HG03460 (cell line): ENCODE measurements around the gene ANTXRL.
"Not testable (repeated sequence)": the region's sequence is repeated elsewhere in the genome, so short reads cannot be mapped to it uniquely, and the experiment has no call there.

ENCODE experiments used
- ATAC-seq: cut with Tn5 transposase; IDR thresholded peaks from one replicate; pipeline ENCODE4 v1.9.1; 2021; ENCODE audit not compliant: unreplicated experiment

Gene ANTXRL

DNA sequence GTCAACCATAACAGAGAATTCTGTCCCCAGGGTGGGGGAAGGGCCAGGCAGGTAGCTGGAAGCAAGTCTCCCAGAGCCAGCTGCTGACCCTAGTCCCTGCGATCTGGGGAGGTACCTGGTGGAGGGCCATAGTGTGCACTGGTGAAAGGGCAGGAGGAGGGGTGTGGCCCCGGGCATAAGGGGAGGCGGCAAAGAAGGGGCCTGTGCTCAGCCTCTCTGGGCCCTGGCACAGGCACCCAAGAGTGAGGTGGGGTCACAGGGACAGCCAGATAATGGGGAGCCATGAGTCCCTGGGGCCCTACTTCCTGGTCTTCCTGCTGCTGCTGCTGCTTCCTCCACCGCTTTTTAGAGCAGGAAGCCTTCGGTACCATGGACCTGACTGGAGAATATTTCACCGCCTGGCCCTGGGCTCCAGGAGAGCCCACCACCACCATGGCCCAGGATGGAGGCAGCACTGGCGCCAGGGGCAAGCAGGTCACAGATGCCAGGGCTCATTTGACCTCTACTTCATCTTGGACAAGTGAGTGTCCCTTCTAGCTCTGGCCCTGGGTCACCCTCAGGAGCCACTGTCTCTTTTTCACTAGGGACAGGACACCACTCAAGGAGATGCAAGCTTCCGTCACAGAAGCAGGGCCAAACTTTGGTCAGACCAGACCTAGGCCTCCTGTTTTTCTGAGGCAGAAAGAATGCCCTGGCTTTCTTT, at the start of gene ANTXRL:
Gene ANTXRL (plus strand): TSS at position 7 of the 703 bp plus-strand sequence. CDS start 266 bp downstream, at position 273.
- no peak for ATAC-seq

DNA sequence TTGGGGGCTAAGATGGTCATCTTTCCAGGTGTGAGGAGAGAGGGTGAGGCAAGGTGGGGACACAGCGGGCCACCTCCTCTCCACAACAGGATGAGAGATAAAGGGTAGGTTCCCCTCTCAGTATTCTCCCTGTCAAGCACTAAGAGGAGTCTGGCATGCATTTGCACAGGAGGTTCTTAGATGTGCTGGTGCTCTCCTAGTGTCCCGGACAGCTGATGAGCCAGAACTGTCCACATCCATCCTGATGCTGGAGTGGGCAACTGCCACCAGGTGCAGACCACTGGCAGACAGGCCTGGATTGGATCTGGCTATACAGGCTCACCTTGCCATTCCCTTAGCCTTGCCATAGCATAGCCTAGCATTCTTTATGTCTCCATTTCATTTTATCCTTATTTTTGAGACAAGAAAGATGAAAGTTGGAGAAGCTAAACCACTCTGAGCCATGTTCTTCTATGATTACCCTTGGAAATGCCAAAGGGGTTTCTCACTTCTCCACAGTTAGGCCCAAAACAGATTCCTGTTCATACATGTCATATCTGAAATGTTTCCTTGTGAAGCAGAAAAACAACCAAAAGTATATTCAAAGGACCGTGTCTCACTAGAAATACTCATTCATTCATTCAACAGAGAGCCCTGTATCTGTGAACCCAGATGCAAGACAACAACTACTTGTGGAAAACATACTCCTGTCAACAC, 48.8 kb upstream of the ANTXRL start:
- no peak for ATAC-seq

DNA sequence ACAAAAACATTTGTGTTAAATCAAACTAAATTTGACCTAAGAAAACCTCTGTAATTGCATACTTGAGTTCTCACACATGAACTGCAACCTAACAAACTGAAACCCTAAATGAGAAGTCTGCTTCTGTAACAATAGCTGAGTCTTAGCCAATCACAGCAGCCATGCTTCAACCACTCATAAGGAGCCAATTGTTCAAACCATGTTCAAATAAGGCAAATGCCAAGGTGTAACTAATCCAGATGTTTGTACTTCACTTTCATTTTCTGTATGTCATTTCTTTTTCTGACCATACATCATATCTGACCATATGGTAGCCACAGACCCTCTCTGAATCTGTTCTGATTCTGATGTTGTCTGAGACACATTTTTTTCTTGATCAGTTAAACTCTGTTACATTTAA, 47.5 kb upstream of the ANTXRL start:
- ATAC-seq: no peak

DNA sequence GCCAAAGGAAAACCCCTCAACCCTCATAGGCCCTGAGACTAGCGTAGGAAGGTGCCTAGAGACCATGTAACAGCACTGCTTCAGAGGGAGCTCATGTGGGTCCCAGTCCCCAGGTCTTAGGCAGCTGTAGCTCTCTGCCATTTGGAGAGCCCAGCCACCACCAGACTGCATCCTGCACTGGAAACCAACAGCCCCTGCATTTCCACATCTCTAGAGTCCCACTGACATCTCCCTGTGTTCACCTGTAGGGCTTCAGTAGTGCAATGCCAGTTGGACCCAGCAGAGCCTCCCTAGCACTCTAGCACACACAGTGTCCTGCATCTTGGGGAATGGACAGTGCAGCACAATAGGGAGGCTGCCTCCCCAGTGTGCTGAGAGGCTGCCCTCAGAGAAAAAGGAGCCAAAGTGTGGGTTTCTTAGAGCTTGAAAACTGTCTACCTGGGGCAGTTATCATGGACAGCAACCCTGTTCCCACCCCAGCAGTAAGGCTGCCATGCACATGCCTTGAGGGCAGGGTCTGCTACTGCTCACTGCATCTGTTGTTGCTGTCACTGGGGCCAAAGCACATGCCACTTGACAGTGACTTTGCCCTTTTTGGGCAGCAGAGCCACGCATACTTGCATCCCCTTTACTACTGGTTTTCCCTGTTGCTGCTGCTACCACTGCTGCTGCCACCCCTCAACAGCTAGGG, 46.7 kb upstream of the ANTXRL start:
- ATAC-seq: no peak

DNA sequence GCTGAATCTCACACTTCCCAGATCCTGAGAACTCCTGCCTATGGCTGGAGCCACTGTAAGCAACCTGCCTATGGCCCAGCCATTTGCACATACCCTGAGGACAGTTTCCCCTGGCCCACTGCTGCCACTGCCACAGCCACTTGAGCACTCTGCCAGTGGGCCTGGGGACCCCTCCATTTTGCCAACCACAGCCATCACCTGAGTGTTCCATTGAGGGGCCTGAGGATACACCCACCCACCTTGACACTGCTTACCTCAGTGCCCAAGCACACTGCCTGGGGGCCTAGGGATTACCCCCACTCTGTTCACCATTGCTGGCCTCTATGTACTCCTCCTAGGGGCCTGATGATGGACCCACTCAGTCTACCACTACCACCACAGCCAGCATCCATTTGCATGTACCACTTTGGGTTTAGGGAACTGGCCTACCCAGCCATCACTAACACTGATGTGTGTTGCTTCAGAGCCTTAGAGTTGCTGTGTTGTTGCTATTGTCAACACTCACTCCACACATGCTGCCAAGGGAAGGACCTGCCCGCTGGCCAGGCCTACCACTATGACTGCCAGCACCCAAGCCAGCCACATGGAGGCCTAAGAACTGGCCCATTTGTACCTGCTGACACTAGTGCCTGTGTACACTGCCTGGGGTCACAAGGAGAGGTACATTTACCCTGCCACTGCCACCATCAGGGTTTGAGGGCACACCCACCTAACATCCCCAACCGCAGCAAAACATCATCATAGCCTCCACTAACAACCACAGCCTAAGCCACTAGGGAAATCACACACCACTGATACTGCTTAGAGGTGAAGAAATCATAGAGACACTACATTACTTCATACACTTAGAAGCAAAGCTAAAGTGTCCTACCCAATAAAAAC, 45.9 kb upstream of the ANTXRL start:
- ATAC-seq: no peak

DNA sequence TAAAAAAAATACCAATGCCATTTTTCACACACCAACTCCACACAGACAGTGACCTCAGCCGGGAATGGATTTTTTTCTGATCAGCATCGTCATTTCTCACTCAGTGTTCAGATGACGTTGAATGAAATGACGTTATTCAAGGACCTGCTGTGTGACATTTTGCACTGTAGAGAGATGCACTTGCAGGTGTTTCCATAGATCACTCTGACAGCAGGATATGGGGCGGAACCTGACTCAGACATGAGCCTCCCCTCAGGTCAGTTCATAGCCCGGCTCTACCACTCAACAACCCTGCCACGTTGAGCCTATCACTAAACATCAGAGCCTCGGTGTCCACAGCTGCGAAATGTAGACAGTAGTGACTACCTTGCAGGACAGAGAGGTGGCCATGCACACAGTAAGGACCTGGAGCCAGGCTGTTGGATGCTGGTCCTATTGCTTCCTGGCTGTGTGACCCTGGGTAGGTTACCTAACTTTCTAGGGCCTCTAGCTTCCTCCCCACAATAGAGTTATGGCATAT, 41.4 kb upstream of the ANTXRL start:
- no peak for ATAC-seq

DNA sequence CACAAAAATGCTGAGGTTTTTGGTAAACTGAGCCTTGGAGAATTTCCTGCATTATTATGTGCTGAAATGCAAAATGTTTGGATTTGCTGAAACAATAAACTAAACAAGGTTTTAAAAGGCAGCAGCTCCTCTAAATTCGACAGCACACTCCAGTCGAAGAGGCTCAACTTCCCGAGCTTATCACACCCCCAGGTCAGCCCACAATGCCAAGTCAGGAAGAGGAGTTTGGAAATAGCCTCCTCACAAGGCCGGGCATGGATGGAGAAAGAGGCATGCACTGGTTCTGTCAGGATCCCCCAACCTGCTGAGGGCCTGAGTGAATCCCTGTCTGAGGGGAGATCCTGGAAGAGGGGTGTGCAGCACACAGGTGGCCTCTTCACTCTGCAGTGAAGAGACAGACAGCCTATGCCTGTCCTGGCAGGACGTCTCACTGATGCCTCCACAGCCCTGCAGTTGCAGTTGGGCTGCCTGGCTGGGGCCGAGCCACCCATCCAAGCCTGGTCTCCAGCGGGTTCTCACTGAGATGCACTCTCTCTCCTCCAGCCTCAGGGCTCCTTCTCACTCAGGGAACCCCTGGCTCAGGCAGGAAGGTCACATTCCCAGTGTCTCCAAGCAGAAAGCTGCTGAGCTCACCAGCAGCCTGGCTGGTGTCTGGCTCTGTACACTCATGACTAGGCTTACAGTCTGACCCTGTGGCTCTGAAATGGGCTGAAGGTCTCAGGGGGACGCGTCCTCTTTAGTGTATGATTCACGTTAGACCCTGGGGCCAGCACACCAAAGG, 40.2 kb upstream of the ANTXRL start:
- ATAC-seq: not testable (repeated sequence)

DNA sequence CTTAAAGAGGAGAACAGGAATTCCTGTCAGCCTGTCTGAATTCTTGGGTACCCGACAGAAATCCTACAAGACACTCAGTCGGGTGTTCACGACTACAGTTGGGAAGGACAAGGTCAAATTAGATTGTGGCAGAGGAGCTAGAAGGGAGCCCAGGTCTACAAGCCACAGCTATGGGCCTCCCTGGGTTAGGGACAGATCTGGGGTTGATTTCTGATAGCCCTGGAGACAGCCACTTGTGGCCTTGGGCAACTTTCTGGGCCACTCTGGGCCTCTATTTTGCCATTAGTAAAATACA, 39.7 kb upstream of the ANTXRL start:
- no peak for ATAC-seq

DNA sequence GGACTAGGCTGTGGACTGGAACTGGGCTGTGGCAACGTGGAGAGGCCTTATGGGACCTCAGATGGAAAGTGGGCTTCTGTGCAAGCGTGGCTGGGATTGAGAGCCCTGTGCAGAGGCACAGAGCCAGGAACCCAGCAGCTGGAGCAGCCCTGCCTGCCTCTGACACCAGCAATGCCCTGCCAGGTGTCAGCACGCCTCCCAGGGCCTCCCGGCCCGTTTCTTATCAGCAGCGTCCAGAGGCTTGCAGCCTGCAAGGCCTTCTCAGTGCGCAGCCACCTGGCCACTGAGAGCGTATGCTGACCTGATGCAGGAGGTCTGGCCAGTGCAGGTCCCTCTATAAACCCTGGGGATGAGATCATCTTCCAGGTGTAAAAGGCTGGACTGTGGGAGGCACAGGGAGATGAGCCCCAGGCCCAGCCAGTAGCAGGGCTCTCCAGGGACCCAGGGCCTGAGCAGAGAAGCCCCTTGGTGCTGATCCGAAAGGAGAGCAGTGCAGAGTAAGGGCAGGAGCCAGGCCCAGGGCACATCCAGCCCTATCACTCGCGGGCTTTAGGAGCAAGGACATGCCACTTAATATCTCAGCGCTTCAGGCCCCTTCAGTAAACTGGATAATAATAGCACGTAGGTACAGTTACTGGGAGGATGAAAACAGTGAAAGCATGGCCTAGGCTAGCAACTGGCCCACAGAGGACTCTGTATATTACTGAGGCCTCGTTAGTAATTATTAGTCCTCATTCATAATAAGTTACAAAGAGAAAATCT, 38.8 kb upstream of the ANTXRL start:
- ATAC-seq: no peak

DNA sequence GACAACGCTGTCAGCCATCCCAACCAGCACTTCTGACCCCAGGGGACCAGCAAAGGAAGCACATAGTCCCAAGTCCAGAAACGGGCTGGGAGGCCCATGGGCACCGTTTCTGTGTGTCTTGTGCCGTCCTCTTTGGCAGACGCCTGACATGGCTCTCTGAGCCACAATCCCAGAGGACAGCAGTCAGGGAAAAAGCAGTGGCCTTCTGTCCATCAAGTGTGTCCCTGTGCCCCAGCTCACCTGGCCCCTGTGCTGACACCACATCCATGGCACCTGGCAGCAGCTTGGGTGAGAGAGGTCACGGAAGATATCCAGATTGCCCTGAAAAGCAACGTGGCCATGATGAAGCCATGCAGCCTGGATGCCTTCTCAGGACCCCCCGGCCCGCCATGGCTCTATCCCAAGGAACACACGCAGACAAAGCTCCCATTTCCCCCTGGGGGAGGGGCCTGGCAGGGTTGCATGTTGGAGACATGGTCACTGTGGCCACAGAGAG, 38.1 kb upstream of the ANTXRL start:
- ATAC-seq: no peak

DNA sequence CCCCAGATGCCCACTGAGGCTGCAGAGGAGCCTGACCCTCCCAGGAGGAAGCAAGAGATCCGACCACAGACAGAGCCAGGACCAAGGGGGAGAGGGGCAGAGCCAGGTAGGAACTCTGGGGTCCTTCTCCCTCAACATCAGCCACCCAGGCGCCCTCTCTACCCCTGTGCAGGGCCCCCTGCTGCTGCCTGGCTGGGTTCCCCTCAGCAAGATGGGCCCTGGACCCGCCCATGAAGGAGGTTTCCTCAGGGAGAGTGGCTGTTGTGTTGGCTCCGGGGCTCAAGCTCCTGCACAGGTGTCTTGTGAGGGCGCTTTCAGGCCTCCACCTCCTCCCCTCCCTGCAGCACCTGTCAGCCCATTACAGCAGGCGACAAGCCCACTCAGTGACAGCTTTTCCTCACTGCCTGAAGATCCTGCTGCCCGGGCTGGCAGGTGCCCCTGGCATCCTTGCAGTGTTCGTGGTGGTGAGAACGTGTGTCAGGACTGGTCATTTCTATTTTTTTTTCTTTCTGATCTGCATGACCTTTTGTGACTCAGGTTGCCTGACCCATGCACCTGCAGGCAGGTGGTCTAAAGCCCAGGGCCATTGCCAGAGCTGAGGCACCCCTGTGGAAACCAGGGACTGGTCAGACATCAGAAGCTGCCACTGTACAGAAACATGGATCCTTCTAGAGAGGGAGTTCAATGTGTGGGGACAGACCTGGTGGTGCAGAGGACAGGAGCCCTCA, 37.0 kb upstream of the ANTXRL start:
- ATAC-seq: not testable (repeated sequence)

DNA sequence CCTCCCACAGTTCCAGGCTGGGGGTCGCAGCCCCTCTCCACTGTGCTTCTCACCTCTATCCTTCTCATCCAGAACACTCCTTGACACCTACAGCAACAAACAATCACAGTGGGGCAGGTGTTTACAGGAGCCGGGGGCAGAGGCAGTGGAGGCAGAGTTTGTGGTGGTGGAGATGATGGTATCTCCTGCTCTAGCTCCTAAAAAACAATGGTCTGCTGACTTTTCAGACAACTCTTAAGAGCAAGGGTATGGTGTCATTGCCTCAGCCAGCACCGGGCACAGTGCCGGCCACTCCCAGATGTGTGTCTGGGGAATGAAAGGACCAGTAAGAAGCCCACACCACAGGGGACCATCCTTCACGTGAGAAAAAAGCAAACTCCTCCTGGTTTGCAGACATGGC, 36.3 kb upstream of the ANTXRL start:
- no peak for ATAC-seq

DNA sequence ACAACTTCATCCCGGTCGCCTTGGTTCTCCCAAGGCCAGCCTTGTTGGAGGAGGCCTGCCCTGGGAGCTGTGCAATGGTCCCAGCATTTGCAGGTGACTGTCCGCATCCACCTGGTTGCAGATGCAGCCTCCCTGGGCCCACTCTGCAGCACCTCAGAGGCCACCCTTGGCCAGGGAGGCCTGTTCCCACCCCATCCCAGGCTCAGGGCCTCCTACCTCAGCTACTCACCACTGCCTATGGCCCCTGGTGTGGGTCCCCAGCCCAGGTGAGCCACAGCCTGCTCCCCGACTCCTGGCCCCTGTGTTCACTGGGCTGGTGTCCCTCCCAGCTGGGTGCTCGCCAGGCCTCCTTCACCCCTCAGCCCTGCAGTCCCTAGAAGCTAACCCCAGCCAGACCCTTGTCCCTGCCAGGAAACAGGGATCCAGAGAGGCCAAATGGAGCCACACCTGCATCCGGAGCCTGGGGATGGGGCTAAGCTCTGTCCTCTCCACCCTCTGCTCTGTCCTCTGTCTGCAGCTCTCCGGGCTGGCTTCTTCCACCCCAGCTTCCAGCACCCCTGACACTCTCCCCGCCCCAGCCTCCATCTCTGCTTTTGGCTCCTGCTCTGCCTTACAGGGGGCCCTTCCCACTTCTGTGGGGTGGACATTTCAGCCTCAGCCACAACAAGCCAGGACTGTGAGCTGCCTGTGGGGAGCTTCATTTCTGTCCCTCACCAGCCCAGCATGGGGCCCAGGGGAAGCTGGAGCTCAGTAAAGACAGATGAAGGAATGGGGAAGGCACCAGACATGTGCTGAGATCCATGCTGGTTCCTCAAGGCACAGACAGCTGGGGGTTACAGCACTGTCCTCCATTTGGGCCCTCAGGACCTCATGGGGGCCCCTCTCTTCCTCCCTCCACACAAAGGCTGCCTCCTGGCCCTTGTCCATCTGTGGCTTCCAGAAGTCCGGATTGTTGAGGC, 35.6 kb upstream of the ANTXRL start:
- ATAC-seq: no peak

DNA sequence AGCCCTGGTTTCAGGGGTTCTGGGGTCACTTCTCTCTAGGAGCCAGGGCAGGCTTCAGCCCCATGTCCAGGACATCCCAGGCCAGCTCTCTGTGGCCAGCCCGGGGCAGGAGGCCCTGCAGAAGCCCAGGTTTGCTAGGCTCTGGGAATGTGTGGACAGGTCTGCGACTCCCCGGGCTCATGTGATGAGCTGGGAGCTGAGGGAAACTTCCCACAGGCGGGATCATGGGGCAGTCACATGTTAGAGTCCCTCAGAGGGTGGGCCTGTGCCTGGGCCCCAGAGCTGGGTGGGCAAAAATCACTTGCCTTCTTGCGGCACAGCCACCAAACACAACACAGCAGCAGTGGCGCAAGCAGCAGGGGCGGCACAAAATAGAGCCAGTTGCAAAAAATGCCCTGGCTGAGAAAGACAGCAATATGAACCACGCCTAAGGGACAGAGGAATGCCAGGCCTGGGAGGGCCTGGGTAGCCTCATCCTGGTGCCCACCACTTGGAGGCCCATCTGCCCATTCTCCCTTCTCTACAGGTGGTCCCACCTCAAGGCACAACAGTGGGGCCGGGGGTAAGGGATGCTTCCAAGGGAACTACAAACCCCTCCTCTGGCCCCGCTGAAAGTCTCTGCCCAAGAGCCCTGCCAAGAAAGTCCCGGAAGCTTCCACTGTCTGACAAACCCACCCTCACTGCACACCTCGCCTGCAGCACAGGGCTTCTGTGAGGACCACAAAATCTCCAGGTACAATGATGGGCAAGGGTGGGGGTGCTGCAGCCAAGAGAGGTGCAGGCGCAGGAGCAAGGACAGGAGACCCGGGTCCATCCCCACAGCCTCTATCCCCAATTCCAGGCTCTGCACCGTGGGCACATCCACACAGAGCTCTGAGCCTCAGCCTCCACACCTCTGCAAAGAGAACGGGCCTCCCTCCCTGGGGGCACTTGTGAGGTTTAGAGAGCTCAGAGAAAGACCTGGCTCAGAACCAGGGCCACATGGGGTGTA, 34.6 kb upstream of the ANTXRL start:
- no peak for ATAC-seq

DNA sequence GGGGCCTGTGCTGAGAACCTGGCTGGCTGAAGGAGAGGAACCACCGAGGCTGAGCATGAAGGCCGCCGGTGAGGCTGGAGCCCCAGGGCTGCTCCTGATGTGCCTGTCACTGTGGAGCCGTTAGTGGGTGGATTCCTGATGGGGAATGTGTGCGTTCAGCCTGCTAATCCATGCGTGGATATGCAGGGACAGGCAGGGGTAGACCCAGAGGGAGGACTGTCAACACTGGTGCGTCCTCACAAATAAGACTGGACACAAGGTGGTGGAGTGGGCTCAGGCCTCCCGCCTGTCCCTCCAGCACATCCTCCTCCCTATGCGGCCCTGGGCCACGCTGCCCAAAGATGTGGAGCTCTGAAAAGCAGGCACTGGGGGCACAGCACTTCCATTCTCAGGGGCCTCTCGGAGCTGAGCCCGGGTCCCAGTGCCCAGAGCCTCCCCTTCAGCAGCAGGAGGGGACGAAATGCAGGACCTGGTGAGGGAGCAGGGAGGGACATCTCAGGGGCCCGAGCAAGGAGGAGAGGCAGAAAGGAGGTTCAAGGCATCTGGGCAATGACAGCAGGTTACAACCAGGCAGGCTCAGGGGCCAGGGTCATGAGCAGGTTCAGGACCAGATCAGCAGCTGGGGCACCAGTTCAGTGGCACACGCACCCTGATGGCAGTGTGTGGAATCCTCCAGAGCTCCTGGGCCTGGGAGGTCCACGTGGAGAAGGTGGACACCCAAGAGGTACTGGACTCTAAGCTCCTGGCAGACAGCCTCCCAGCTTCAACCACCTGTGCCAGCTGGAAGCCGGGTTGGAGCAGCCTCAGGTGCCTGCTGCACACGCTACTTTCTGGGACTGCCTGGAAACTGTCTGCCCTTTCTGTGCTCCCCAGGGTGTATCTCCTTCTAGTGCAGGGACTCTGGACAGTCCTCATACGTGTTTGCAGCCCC, 33.5 kb upstream of the ANTXRL start:
- ATAC-seq: no peak
